Breast epithelium (tissue), 4 donors: ENCODE data around the gene PLEKHO1. TPM values are rescaled to one million over a fixed set of nuclear protein-coding genes. Genes with fewer than 3 reads are reported as not detected.
"Not testable (repeated sequence)": the region's sequence is repeated elsewhere in the genome, so short reads cannot be mapped to it uniquely, and the experiment has no call there.

Experiments
- DNase-seq, 2 donors: peaks; one replicate each; pipeline ENCODE4 v3.0.0-alpha.2; 2019; ENCODE audit warnings: low spot score in 2 of 2
- H3K27ac ChIP-seq, 2 donors: fragments of 200-600 bp; sonication (generic) in 1 of 2; one replicate each; pipeline ENCODE4 v1.5.1; 2016 to 2019; ENCODE audit warnings: mild to moderate bottlenecking in 1 of 2
- H3K27me3 ChIP-seq, 2 donors: fragments of 200-600 bp; sonication (generic) in 1 of 2; one replicate each; pipeline versions ENCODE4 v1.5.1 to v1.6.0; 2017 to 2019; ENCODE audit warnings: control low read depth in 1 of 2, mild to moderate bottlenecking in 1 of 2
- H3K36me3 ChIP-seq: fragments of 200-600 bp; one replicate; pipeline ENCODE4 v1.5.1; 2019
- H3K4me1 ChIP-seq, 2 donors: fragments of 200-600 bp; sonication (generic); one replicate each; pipeline ENCODE4 v1.5.1; 2016 to 2019; ENCODE audit warnings: control low read depth in 1 of 2
- H3K4me3 ChIP-seq, 3 donors: fragments of 200-600 bp; sonication (generic); 1 replicate in 2 of 3; 2 replicates in 1 of 3; pipeline ENCODE4 v1.5.1; 2016 to 2019; ENCODE audit warnings: mild to moderate bottlenecking in 3 of 3, moderate library complexity in 2 of 3
- H3K9me3 ChIP-seq, 2 donors: fragments of 200-600 bp; sonication (generic) in 1 of 2; one replicate each; pipeline ENCODE4 v1.5.1; 2016 to 2019; ENCODE audit warnings: control low read depth in 1 of 2
- POLR2A ChIP-seq: fragments of 450-650 bp; IDR thresholded peaks from one replicate; pipeline ENCODE4 v1.6.1; 2016; ENCODE audit warnings: antibody characterized with exemption, mild to moderate bottlenecking, moderate library complexity
- POLR2AphosphoS5 ChIP-seq, 3 donors: sonication (generic); formaldehyde crosslinking; IDR thresholded peaks; one replicate each; pipeline ENCODE4 v1.6.1; 2017; ENCODE audit warnings: antibody characterized with exemption in 3 of 3
- intact Hi-C: fragments of 100-400 bp; cut with DNase I; formaldehyde crosslinking; loops from one replicate; pipeline ENCODE4 v1.15.1; 2023; ENCODE audit warnings: low total_unique reads
- total RNA-seq, 3 donors: library from RNA; depleted of rRNA; stranded (reverse); fragments of >200 nt; gene quantifications; one replicate each; pipeline ENCODE4 v1.1.0, GENCODE V29; 2016
- TF ChIP-seq, protein P1 (sequence below), 3 donors: fragments of 450-650 bp; IDR thresholded peaks; one replicate each; pipeline ENCODE4 v1.5.1; 2016 to 2017; ENCODE audit warnings: antibody characterized with exemption in 3 of 3, mild to moderate bottlenecking in 3 of 3, moderate library complexity in 3 of 3

Gene PLEKHO1
- total RNA-seq, 3 donors from 2014 or later, result 20.8 to 58.0 (median 27.5) TPM

DNA sequence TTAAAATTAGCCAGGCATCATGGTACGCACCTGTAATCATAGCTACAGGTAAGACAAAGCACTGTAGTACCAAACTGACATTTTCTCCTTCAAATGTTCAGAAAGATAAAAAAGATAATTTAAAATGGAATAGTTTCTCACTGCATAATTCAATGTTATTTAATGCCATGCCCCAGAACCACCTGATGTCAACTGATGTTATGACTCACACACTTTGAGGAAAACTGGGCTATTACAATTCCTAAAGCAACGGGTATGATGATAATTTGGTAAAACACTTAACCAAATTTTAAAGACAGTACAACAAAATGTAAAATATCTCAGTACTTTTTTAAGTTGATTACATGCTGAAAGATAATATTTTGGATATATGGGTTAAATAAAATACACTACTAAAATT is 22.9 kb upstream of the PLEKHO1 start:
- Histone ChIP-seq H3K36me3 (no peaks in the 10 kb centered on the region), H3K4me1 (no peaks in the 10 kb centered on the region), H3K27me3 (no peaks in the 10 kb centered on the region), H3K27ac (no peak overlapping the region), H3K9me3 (no peaks in the 10 kb centered on the region), H3K4me3 (no peak overlapping the region)
- intact Hi-C loops, result no loop called here
- TF ChIP-seq POLR2AphosphoS5 (IDR thresholded peaks at IDR 0.05) (no peak), POLR2A (no peak)
- TF ChIP-seq, protein P1, sequence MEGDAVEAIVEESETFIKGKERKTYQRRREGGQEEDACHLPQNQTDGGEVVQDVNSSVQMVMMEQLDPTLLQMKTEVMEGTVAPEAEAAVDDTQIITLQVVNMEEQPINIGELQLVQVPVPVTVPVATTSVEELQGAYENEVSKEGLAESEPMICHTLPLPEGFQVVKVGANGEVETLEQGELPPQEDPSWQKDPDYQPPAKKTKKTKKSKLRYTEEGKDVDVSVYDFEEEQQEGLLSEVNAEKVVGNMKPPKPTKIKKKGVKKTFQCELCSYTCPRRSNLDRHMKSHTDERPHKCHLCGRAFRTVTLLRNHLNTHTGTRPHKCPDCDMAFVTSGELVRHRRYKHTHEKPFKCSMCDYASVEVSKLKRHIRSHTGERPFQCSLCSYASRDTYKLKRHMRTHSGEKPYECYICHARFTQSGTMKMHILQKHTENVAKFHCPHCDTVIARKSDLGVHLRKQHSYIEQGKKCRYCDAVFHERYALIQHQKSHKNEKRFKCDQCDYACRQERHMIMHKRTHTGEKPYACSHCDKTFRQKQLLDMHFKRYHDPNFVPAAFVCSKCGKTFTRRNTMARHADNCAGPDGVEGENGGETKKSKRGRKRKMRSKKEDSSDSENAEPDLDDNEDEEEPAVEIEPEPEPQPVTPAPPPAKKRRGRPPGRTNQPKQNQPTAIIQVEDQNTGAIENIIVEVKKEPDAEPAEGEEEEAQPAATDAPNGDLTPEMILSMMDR (IDR thresholded peaks at IDR 0.05), result no peak
- no peak for DNase-seq

DNA sequence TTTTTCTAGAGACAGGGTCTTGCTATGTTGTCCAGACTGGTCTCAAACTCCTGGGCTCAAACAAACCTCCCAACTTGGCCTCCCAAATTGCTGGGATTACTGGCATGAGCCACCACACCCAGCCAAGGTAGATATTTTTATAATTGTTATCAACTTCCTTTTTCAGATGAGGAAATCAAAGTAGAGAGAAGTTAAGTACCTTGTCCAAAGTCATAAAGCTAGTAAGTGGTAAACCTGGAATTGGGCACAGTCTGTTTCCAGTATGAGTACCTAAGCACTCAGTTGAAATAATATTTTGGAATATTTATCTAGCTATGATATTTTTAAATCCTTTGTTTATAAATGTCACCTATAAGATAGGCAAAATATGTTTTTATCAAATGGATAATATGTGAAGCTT is 22.3 kb upstream of the PLEKHO1 start:
- Histone ChIP-seq H3K36me3 (no peaks in the 10 kb centered on the region), H3K4me1 (no peaks in the 10 kb centered on the region), H3K9me3 (no peaks in the 10 kb centered on the region), H3K27me3 (no peaks in the 10 kb centered on the region), H3K27ac (no peak overlapping the region), H3K4me3 (no peak overlapping the region)
- no peak for DNase-seq
- intact Hi-C loops, result no loop called here
- TF ChIP-seq POLR2A (no peak), POLR2AphosphoS5 (IDR thresholded peaks at IDR 0.05) (no peak)
- TF ChIP-seq, protein P1 (IDR thresholded peaks at IDR 0.05), result no peak

DNA sequence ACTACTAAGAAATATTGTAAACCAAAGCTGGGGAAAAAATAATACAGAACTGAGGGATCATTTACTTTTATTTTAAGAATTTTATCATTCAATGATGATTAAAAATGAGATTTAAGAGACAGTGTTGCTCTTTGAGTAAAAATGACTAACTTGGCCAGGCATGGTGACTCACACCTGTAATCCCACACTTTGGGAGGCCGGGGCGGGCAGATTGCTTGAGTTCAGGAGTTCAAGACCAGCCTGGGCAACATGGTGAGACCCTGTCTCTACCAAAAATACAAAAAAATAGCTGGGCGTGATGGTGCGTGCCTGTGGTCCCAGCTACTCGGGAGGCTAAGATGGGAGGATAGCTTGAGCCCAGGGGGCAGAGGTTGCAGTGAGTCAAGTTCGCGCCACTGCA is 21.8 kb upstream of the PLEKHO1 start:
- intact Hi-C loops, result no loop called here
- no peak overlapping the region for H3K4me3 ChIP-seq
- TF ChIP-seq POLR2AphosphoS5 (IDR thresholded peaks at IDR 0.05) (no peak), POLR2A (no peak)
- TF ChIP-seq, protein P1 (IDR thresholded peaks at IDR 0.05), result no peak
- H3K9me3 ChIP-seq, result no peaks in the 10 kb centered on the region
- no peak for DNase-seq
- no peak overlapping the region for H3K27ac ChIP-seq
- H3K27me3 ChIP-seq, result no peaks in the 10 kb centered on the region
- H3K4me1 ChIP-seq, result no peaks in the 10 kb centered on the region
- no peaks in the 10 kb centered on the region for H3K36me3 ChIP-seq

DNA sequence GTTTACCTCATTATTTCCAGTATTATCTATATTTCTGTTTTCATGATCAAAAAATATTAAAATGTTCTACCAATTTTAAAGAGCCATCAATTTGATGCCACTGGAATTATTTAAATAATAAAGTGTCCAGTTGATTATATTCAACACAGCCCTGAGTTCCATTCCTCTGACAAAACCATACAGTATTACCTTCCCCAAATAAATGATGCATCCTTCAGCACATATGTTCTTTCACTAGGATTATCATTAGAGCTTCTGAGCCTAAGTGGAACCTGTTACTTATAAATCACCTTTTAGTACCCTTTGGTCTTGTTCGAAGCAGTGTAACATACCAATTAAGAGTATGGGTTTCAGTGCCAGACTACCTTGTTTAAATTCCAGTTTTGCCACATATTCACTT is 17.3 kb upstream of the PLEKHO1 start:
- Histone ChIP-seq H3K36me3 (no peaks in the 10 kb centered on the region), H3K27ac (no peak overlapping the region), H3K9me3 (no peaks in the 10 kb centered on the region), H3K4me1 (no peaks in the 10 kb centered on the region), H3K27me3 (no peaks in the 10 kb centered on the region), H3K4me3 (no peak overlapping the region)
- intact Hi-C loops, result no loop called here
- DNase-seq, result no peak
- TF ChIP-seq POLR2AphosphoS5 (IDR thresholded peaks at IDR 0.05) (no peak), POLR2A (no peak)
- TF ChIP-seq, protein P1 (IDR thresholded peaks at IDR 0.05), result no peak

DNA sequence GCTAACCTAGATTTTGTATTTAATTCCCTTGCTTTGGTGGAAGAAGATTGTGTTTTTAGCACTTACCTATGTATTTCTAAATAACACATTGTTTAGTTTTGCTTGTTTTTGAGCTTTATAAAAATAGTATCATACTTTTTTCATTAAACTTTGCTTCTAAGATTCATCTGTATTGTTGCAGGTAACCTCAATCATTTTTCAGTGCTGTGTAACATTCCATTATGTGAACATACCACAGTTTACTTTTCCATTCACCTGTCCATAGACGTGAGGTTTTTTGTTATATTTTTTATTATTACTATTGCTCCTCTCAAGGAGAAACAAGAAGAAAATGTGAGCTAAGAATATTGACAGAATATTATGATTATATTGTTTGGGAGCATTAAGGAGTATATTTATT is 15.2 kb upstream of the PLEKHO1 start:
- H3K4me1 ChIP-seq, result no peaks in the 10 kb centered on the region
- TF ChIP-seq POLR2A, result no peak
- no peak for TF ChIP-seq POLR2AphosphoS5 (IDR thresholded peaks at IDR 0.05)
- TF ChIP-seq, protein P1 (IDR thresholded peaks at IDR 0.05), result no peak
- H3K36me3 ChIP-seq, result no peaks in the 10 kb centered on the region
- no peaks in the 10 kb centered on the region for H3K9me3 ChIP-seq
- DNase-seq, result no peak
- H3K4me3 ChIP-seq, result no peak overlapping the region
- no peaks in the 10 kb centered on the region for H3K27me3 ChIP-seq
- intact Hi-C loops, result no loop called here
- H3K27ac ChIP-seq, result no peak overlapping the region

DNA sequence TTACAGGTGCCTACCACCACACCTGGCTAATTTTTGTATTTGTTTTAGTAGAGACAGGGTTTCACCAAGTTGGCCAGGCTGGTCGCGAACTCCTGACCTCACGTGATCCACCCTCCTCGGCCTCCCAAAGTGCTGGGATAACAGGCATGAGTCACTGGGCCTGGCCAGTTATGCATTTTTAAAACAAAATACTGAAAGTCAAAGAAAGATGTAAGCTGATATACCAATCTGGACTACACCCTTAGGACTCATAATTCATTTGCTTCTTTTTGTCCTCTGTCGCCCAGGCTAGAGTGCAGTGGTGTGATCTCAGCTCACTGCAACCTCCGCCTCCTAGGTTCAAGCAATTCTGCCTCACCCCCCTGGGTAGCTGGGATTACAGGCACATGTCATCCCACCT is 14.3 kb upstream of the PLEKHO1 start:
- DNase-seq, H3K4me1 ChIP-seq, intact Hi-C loops, H3K4me3 ChIP-seq, H3K27ac ChIP-seq, H3K36me3 ChIP-seq, H3K9me3 ChIP-seq, H3K27me3 ChIP-seq: not testable (repeated sequence)
